ENCODE data around the gene ARID1B. TPM values are rescaled to one million over a fixed set of nuclear protein-coding genes. Genes with fewer than 3 reads are reported as not detected.

ARID1B gene
- total RNA-seq, 1 experiment from 2014 or later: 58.8 TPM

GRCh38 chr6:157024745-157025144, 247.6 kb downstream of the ARID1B start:
- POLR2A ChIA-PET: no interaction called here
- Mint-ChIP-seq H3K4me3 (ENCODE audit: unreplicated experiment) (no peak overlapping the region), H3K4me1 (ENCODE audit: low read depth, unreplicated experiment) (peaks cover 4% of the 10 kb centered on the region), H3K27ac (ENCODE audit: unreplicated experiment) (no peak overlapping the region), H3K9me3 (ENCODE audit: unreplicated experiment) (no peaks in the 10 kb centered on the region), H3K27me3 (ENCODE audit: insufficient read depth, unreplicated experiment) (no peaks in the 10 kb centered on the region), H3K36me3 (ENCODE audit: insufficient read depth, unreplicated experiment) (peaks cover 6% of the 10 kb centered on the region)
- Histone ChIP-seq H3K4me3 (ENCODE audit: low read depth, low read length) (no peak overlapping the region), H3K36me3 (ENCODE audit: control insufficient read depth, insufficient read depth, low read length) (no peaks in the 10 kb centered on the region), H3K27me3 (replicated peaks; ENCODE audit: control insufficient read depth, insufficient read depth, low read length) (no peaks in the 10 kb centered on the region), H3K4me1 (peaks cover 10% of the 10 kb centered on the region), H3K9me3 (no peaks in the 10 kb centered on the region)
- CTCF ChIA-PET: no interaction called here
- TF ChIP-seq CTCF (IDR thresholded peaks at IDR 0.05; ENCODE audit: insufficient read depth in 1 of 2, low read depth in 1 of 2, low read length in 1 of 2, severe bottlenecking in 1 of 2, unreplicated experiment in 1 of 2): no peak
- DNase-seq: no peak
- intact Hi-C loops (cut with micrococcal nuclease; ENCODE audit: unreplicated experiment): loop anchor here (5.0 to 10.0 kb wide), 2 partner anchors 72 to 460 kb away; no protein-coding TSS in a partner anchor
- BruUV-seq (replicated peaks): no TSS peak

GRCh38 chr6:157025437-157025836, 248.3 kb downstream of the ARID1B start:
- no peak for TF ChIP-seq CTCF (IDR thresholded peaks at IDR 0.05; ENCODE audit: insufficient read depth in 1 of 2, low read depth in 1 of 2, low read length in 1 of 2, severe bottlenecking in 1 of 2, unreplicated experiment in 1 of 2)
- no peak overlapping the region for H3K4me3 ChIP-seq (ENCODE audit: low read depth, low read length)
- POLR2A ChIA-PET: no interaction called here
- CTCF ChIA-PET: no interaction called here
- intact Hi-C loops (cut with micrococcal nuclease; ENCODE audit: unreplicated experiment): loop anchor here (10.0 kb wide), 1 partner anchor 461 kb away; no protein-coding TSS in a partner anchor
- no TSS peak for BruUV-seq (replicated peaks)
- no peak for DNase-seq
- H3K27ac Mint-ChIP-seq (ENCODE audit: unreplicated experiment): no peak overlapping the region
- H3K36me3 ChIP-seq (ENCODE audit: control insufficient read depth, insufficient read depth, low read length): no peaks in the 10 kb centered on the region; the same call in 1 of the 2 replicates
- no peaks in the 10 kb centered on the region for H3K27me3 Mint-ChIP-seq (ENCODE audit: insufficient read depth, unreplicated experiment)
- no peaks in the 10 kb centered on the region for H3K9me3 ChIP-seq
- H3K36me3 Mint-ChIP-seq (ENCODE audit: insufficient read depth, unreplicated experiment): peaks cover 6% of the 10 kb centered on the region
- no peaks in the 10 kb centered on the region for H3K4me1 Mint-ChIP-seq (ENCODE audit: low read depth, unreplicated experiment)
- no peaks in the 10 kb centered on the region for H3K9me3 Mint-ChIP-seq (ENCODE audit: unreplicated experiment)
- no peaks in the 10 kb centered on the region for H3K27me3 ChIP-seq (replicated peaks; ENCODE audit: control insufficient read depth, insufficient read depth, low read length)
- H3K4me3 Mint-ChIP-seq (ENCODE audit: unreplicated experiment): no peak overlapping the region
- peaks cover 6% of the 10 kb centered on the region; the same call in 1 of the 2 replicates for H3K4me1 ChIP-seq

- H3K9me3 ChIP-seq: no peaks in the 10 kb centered on the region
- no peaks in the 10 kb centered on the region; the same call in 1 of the 2 replicates for H3K36me3 ChIP-seq (ENCODE audit: control insufficient read depth, insufficient read depth, low read length)
- H3K4me1 ChIP-seq: no peaks in the 10 kb centered on the region
- DNase-seq: no peak
- H3K27me3 ChIP-seq (replicated peaks; ENCODE audit: control insufficient read depth, insufficient read depth, low read length): no peaks in the 10 kb centered on the region
- no peaks in the 10 kb centered on the region for H3K4me1 Mint-ChIP-seq (ENCODE audit: low read depth, unreplicated experiment)
- ChIA-PET CTCF (no interaction called here), POLR2A (no interaction called here)
- no peaks in the 10 kb centered on the region for H3K36me3 Mint-ChIP-seq (ENCODE audit: insufficient read depth, unreplicated experiment)
- TF ChIP-seq CTCF (IDR thresholded peaks at IDR 0.05; ENCODE audit: insufficient read depth in 1 of 2, low read depth in 1 of 2, low read length in 1 of 2, severe bottlenecking in 1 of 2, unreplicated experiment in 1 of 2): no peak
- H3K4me3 ChIP-seq (ENCODE audit: low read depth, low read length): no peak overlapping the region
- H3K27ac Mint-ChIP-seq (ENCODE audit: unreplicated experiment): no peak overlapping the region
- intact Hi-C loops (cut with micrococcal nuclease; ENCODE audit: unreplicated experiment): loop anchor here (5.0 to 10.0 kb wide), 2 partner anchors 242 to 465 kb away; no protein-coding TSS in a partner anchor
- no peaks in the 10 kb centered on the region for H3K9me3 Mint-ChIP-seq (ENCODE audit: unreplicated experiment)
- no peaks in the 10 kb centered on the region for H3K27me3 Mint-ChIP-seq (ENCODE audit: insufficient read depth, unreplicated experiment)
- no peak overlapping the region for H3K4me3 Mint-ChIP-seq (ENCODE audit: unreplicated experiment)
- no TSS peak for BruUV-seq (replicated peaks)
Measured at GRCh38 chr6:157029980-157030690, 253.0 kb downstream of the ARID1B start.

All from Caco-2 (cell line).